Urinary bladder (tissue), 4 donors: ENCODE measurements around the gene NALCN. TPM values are rescaled to one million over a fixed set of nuclear protein-coding genes. Genes with fewer than 3 reads are reported as not detected.

Experiments
- DNase-seq: peaks from one replicate; pipeline ENCODE4 v3.0.0-alpha.2; 2015; ENCODE audit errors: extremely low spot score
- H3K27ac ChIP-seq: one replicate; pipeline ENCODE4 v1.5.1; 2013; ENCODE audit warnings: low read depth, mild to moderate bottlenecking, moderate library complexity
- H3K36me3 ChIP-seq: one replicate; pipeline ENCODE4 v1.6.1; 2013; ENCODE audit warnings: mild to moderate bottlenecking, moderate library complexity; ENCODE audit not compliant: insufficient read depth
- H3K4me1 ChIP-seq: one replicate; pipeline ENCODE4 v1.6.1; 2013; ENCODE audit warnings: mild to moderate bottlenecking, moderate library complexity; ENCODE audit not compliant: insufficient read depth
- H3K4me3 ChIP-seq: one replicate; pipeline ENCODE4 v1.5.1; 2013; ENCODE audit warnings: low read depth, low read length
- WGBS: extraction: QIAGEN DNeasy Blood & Tissue Kit; methylation state at CpG from one replicate; pipeline ENCODE4 v1.1.7; 2013; 5-methylcytosine and 5-hydroxymethylcytosine counted together
- polyA plus RNA-seq: library from polyadenylated mRNA; stranded (reverse); fragments of 200-250 nt; gene quantifications from one replicate; pipeline ENCODE4 v1.2.3, GENCODE V29; 2013
- total RNA-seq: library from RNA; depleted of rRNA; stranded (reverse); fragments of >200 nt; gene quantifications from one replicate; pipeline ENCODE4 v1.2.3, GENCODE V29; 2014
- donor health status: healthy with polysubstance abuse.
- donor health status: healthy.

The NALCN gene
- total and polyA plus RNA-seq, 2 donors: 3.3 to 5.6 TPM

DNA sequence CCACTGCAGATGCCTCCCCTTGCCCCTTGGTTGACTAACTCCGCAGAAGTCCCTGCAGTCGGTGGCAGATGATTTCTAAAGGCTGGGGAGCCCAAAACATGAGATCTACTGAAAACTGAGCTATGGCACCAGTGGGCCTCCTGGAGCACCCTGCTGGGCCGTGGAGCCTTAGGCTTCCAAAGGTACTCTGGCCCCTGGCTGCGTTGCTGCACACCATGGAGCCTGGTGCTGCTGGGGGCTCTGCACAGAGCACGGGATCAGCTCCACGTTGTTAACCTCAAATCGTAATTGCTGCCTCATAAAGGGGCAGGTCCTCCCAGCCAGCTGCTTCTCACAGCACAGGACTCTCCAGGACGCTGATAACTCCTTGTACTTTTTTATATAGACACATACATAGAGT, 357.5 kb downstream of the NALCN start:
- H3K4me1 ChIP-seq: no peaks in the 10 kb centered on the region
- H3K36me3 ChIP-seq: no peaks in the 10 kb centered on the region
- H3K27ac ChIP-seq: no peak overlapping the region
- 33% methylated on average over 8 of the region's 8 CpGs for WGBS
- DNase-seq: no peak
- no peak overlapping the region for H3K4me3 ChIP-seq

DNA sequence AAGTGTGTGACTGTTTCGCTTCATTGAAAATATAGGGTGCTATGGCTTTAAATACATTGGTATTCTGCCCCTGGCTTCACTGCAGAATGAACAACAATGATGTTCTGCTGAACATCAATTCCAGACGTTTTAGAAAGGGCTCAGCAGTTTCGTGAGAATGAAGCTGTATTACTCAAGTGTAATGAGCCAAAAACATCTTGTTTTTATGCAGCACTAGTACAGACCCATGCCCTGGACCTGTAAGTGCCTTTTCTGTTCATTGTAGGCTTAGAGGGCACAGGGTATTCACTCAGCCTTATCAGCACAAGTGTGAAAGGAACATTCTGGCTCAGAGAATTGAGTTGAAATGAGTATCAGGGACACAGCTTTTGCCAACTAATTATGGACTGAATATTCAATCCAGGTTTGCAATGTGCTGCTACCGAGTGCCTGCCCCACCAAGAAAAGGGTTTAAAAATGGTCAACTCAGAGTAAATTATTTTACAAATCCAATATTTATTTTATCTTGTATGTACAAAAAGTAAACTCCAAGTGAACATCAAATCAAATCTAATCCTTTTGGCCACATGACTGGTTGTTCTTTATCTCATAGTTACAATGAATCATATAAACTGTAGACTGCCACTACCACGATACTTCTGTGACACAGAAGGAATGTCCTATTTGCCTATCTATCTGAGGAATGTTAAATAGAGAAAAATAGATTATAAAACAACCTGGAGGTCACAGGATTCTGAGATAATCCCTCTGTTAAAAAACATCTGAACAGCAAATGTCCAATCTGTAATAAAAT, 362.8 kb downstream of the NALCN start:
- whole genome bisulfite sequencing: 29% methylated on average over 5 of the region's 5 CpGs
- Histone ChIP-seq H3K36me3 (no peaks in the 10 kb centered on the region), H3K4me1 (no peaks in the 10 kb centered on the region), H3K27ac (no peak overlapping the region), H3K4me3 (no peak overlapping the region)
- no peak for DNase-seq

DNA sequence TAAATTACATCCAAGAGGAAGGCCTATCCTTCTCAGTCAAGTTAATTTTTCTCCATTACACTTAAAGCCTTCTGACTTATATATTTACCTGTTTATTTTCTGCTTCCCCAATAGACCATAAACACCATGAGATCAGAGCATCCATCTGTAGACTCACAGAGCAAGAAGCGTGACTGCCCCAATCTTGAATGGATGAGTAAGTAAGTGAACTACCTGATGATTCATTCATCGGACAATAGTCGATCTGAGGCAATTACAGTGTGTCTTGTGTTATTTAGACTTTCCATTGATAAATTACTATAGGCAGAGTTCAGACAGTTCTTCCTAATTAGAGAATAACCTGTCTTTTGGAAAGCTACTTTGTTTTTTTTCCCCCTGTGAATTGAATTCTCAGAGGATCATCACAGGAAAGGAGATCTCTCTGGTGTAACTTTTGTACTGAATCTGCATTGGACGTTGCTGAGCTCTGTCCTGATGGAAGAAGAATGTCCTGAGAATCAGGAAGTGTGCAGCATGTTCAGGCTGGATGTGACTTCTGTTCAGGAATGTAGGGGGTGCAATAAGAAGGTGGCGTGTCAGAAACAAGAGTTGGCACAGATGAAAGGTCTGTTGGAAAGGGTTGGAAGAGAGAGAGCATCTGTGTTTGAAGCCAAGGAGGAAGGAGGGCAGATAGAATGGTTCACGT, 367.0 kb downstream of the NALCN start:
- DNase-seq: no peak
- H3K4me3 ChIP-seq: no peak overlapping the region
- WGBS: 69% methylated on average over 6 of the region's 6 CpGs
- no peaks in the 10 kb centered on the region for H3K36me3 ChIP-seq
- no peaks in the 10 kb centered on the region for H3K4me1 ChIP-seq
- no peak overlapping the region for H3K27ac ChIP-seq

DNA sequence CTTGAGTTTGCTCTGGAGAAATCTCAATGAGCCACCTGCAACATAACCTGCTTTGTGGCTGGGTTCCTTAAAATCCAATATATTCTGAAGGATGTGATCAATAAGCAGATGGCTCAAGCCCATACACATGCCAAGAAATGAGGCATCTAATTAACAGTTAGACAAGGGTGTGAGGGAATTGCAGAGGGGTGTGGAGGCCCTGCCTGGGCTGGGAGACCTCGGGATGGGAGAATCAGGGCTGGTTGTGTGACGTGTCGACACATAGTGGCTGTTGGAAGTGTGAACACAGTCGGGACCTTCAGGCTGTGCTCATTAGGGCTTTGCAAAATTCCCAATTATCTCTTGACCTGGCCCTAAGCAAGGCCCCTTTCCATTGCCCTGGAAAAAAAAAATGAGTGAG, 379.8 kb downstream of the NALCN start:
- no peaks in the 10 kb centered on the region for H3K36me3 ChIP-seq
- no peak overlapping the region for H3K4me3 ChIP-seq
- 77% methylated on average over 4 of the region's 4 CpGs for WGBS
- no peak for DNase-seq
- no peaks in the 10 kb centered on the region for H3K4me1 ChIP-seq
- no peak overlapping the region for H3K27ac ChIP-seq

DNA sequence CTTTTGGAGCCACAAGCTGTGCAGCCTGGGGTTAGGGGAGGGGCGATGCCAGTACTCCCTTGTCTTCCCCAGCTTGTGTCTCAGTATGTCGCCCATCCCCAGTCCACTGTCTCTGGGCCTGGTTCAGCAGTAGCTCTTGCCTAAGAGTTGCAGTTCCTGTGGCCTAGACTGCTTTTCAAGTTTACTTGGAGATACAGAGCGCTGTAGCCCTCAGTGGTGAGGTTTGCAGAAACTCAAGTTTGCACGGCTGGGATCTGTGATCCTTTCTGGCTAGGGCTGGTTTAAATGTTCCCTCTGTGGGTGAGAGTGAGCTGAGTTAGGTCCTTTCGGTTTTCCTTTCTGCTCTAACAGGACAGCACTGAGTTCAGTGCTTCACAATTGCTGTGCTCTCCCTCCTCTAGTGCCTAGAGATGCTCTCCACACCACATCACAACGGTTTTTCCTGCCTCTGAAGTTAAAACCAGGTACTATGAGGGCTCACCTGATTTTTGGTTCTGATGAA, 381.1 kb downstream of the NALCN start:
- 76% methylated on average over 6 of the region's 6 CpGs for WGBS
- DNase-seq: no peak

DNA sequence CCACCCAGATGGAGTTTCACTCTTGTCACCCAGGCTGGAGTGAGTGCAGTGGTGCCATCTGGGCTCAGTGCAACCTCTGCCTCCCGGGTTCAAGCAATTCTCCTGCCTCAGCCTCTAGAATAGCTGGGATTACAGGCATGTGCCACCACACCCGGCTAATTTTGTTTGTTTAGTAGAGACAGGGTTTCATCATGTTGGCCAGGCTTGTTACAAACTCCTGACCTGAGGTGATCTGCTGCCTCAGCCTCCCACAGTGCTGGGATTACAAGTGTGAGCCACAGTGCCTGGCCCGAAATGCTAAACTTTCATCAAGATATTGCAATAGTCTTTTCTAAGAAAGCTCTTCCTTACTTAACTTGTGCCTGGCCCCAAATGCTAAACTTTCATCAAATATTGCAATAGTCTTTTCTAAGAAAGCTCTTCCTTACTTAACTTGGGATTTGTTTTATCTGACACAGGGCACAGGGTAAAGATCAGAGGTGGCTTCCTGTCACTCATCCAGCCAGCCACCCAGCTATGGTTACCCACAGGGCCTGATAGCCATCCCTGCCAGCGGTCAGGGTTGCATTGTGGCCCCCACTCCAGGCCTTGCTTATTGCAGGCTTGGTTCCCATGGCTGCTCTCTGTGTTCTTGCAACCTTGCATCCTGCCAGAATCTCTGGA, 389.4 kb downstream of the NALCN start:
- no peak overlapping the region for H3K27ac ChIP-seq
- WGBS: 61% methylated on average over 4 of the region's 4 CpGs
- no peak overlapping the region for H3K4me3 ChIP-seq
- no peak for DNase-seq
- H3K4me1 ChIP-seq: no peaks in the 10 kb centered on the region
- H3K36me3 ChIP-seq: no peaks in the 10 kb centered on the region

More for the DNA sequence above, 381.1 kb downstream of the NALCN start:
- H3K36me3 ChIP-seq: no peaks in the 10 kb centered on the region
- H3K27ac ChIP-seq: peak overlapping the region; percentile 27
- no peak overlapping the region for H3K4me3 ChIP-seq
- no peaks in the 10 kb centered on the region for H3K4me1 ChIP-seq

DNA sequence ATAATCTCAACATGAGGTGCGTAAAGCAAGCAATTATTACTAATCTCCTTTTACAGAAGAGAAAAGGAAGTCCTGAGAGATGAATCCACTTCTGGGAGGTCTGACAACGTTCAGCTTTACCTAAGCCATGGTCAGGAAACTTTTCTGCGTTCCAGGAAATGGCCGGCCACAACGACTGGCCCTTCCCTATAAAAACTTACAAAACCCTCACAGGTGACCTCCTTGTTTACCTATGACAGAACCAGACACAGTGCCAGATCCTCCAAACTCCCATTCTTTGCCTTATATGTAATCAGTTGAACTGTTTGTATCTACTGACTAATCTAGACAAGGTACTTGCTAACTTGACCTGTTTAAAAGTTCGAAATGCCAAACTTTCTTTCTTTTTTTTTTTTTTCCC, 390.0 kb downstream of the NALCN start:
- H3K36me3 ChIP-seq: no peaks in the 10 kb centered on the region
- no peak overlapping the region for H3K4me3 ChIP-seq
- H3K27ac ChIP-seq: no peak overlapping the region
- 25% methylated on average over 6 of the region's 6 CpGs for WGBS
- DNase-seq: no peak
- no peaks in the 10 kb centered on the region for H3K4me1 ChIP-seq

DNA sequence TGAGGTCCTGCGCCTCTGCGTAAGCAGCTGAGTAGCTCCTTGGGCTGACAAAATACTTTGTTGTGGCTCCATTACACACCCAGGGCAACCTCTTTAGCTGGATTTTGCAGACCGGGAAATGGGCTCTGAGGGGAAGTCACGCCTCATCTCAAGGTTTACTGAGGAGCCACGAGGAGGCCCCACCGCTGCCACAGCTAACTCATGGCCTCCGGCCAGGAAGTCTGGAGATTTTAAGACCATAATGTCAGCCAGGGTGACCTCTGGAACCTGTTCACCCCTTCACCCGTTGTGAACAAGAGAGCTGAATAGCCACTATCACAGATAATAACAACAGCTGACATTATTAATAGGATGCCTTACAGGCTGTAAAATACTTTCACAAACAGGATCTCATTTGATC, 390.4 kb downstream of the NALCN start:
- Histone ChIP-seq H3K4me3 (no peak overlapping the region), H3K36me3 (no peaks in the 10 kb centered on the region), H3K4me1 (no peaks in the 10 kb centered on the region), H3K27ac (no peak overlapping the region)
- 26% methylated on average over 8 of the region's 8 CpGs for WGBS
- no peak for DNase-seq

DNA sequence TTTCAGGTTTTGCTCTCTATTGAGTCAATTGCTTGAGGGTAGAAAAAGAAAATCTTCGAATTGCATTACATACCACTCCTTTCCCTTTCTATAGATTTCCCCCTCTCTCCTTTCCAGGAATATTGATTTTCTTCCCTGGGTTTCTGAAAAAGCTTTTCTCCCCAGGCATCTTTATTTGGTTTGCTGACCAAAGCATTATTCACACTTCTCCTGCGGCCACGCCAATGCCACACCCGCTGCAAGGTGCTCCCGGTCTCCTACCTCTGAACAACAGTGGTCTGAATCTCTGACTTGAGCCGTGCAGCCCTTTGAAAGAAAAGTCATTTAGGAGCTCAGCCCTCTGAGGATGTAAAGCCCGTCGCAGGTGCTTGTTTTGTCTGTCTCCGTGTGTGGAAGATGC, 390.8 kb downstream of the NALCN start:
- no peak overlapping the region for H3K4me3 ChIP-seq
- no peak for DNase-seq
- WGBS: 66% methylated on average over 9 of the region's 9 CpGs
- no peak overlapping the region for H3K27ac ChIP-seq
- no peaks in the 10 kb centered on the region for H3K36me3 ChIP-seq
- H3K4me1 ChIP-seq: no peaks in the 10 kb centered on the region

DNA sequence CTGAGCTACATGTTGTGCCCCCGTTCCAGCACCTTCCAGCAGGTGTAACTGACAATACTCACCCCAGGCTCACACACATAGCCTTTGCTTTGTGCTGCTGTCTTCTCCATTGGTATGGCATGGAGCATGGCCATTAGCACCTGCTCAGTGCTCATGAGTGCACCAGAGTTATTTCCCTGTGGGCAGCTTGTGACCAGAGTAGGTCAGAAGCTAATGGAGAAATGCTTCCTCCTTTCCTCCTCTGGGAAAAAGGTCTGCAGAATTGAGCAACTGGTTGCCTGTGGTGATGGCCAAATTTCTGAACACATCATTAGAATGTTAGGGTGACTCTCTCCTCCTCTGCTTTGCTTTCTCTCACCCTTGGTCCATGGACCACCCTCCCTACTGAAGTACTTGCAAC, 397.2 kb downstream of the NALCN start:
- Histone ChIP-seq H3K36me3 (no peaks in the 10 kb centered on the region), H3K27ac (no peak overlapping the region), H3K4me3 (no peak overlapping the region), H3K4me1 (no peaks in the 10 kb centered on the region)
- WGBS: 50% methylated on average over 1 of the region's 1 CpG
- DNase-seq: no peak

DNA sequence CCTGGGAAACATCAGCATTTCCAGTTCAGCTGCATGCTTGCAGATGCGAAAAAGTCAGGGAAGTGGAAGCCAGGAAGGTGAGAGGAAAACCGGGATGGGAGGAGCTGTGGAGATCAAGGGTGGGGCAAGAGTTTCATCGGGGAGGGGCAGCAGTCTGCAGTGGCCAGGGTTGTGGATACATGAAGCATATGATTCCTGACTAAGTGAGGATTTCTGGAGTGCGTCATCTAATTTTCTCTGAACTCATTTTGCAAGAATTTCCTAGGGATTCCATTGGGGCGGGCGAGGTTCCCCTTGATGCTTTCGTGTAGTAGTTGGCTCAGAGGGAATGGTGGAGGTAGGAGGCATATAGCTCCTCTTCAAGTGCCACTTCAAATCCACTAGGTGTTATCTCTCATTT, 397.6 kb downstream of the NALCN start:
- no peaks in the 10 kb centered on the region for H3K4me1 ChIP-seq
- DNase-seq: no peak
- no peak overlapping the region for H3K27ac ChIP-seq
- H3K36me3 ChIP-seq: no peaks in the 10 kb centered on the region
- no peak overlapping the region for H3K4me3 ChIP-seq
- 59% methylated on average over 7 of the region's 7 CpGs for WGBS

DNA sequence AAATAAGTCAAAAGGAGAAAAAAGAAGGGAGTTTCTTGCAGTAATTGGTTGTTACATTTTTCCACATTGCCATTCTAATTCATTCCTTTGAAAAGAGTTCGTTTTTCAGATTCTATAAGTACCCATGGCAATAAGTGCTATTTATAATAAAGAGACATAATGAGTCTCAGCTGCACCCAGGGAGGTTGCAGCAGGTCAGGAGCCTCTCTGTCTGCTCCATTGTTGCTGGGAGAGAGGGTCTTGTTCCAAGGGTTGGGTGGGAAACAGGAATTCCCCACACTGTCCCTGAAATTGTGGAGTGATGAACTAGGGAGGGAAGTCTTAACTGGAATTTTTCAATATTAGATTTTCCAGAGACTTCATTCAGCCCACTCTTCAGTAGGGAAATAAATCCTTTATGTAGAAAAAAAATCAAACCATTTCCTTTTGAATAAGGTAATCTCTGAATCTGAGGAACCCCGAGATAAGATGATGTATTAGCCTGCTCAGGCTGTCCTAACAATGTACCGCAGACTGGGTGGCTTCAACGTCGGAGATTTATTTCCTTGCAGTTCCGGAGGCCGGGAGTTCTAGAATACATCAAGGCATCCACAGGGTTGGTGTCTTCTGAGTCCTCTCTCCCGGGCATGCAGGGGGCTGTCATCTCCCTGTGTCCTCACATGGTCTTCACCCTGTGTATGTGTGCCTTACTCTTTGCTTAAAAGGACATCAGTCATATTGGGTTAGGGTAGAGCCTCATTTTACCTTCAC, 399.0 kb downstream of the NALCN start:
- Histone ChIP-seq H3K27ac (no peak overlapping the region), H3K4me3 (no peak overlapping the region), H3K4me1 (no peaks in the 10 kb centered on the region), H3K36me3 (no peaks in the 10 kb centered on the region)
- DNase-seq: no peak
- WGBS: 36% methylated on average over 8 of the region's 8 CpGs

DNA sequence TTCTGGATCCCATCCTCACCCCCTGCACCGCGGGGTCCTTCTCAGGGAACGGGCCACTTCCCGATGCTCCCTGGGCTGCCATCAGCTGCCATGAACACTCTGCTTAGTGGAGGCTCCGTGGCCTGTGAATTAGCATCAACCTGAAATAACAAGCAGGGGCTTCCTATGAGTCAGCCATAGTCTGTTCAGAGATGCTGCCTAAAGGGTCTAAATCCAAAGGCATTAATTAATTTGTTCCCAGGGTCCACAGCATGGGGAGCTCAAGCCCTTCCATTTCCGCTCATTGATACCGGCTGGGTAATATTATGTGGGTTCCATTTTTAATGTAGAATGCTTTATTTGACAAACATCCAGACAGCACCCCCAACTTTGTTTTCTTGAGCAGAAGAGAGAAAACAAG, 399.8 kb downstream of the NALCN start:
- DNase-seq: no peak
- Histone ChIP-seq H3K4me1 (no peaks in the 10 kb centered on the region), H3K4me3 (no peak overlapping the region), H3K36me3 (no peaks in the 10 kb centered on the region), H3K27ac (no peak overlapping the region)
- 93% methylated on average over 7 of the region's 7 CpGs for WGBS
